Tibial nerve (tissue), 4 donors: Measurements from ENCODE around the gene LRFN4.

Experiments used
- EP300 ChIP-seq, 2 donors: sonication (generic); formaldehyde crosslinking; IDR thresholded peaks; one replicate each; pipeline ENCODE4 v1.6.1; 2017; ENCODE audit warnings: antibody characterized with exemption in 2 of 2, mild to moderate bottlenecking in 1 of 2
- POLR2A ChIP-seq, 2 donors: fragments of 450-650 bp; IDR thresholded peaks; one replicate each; pipeline ENCODE4 v1.6.1; 2017; ENCODE audit warnings: antibody characterized with exemption in 2 of 2, mild to moderate bottlenecking in 2 of 2, moderate library complexity in 2 of 2
- TF ChIP-seq, protein P1 (sequence below), 5 experiments: fragments of 200-600 bp in 3 of 5; fragments of 450-650 bp in 2 of 5; sonication (generic) in 3 of 5; IDR thresholded peaks; one replicate each; pipeline ENCODE4 v1.5.1; 2016 to 2019; ENCODE audit warnings: antibody characterized with exemption in 5 of 5, mild to moderate bottlenecking in 3 of 5, moderate library complexity in 2 of 5

DNA sequence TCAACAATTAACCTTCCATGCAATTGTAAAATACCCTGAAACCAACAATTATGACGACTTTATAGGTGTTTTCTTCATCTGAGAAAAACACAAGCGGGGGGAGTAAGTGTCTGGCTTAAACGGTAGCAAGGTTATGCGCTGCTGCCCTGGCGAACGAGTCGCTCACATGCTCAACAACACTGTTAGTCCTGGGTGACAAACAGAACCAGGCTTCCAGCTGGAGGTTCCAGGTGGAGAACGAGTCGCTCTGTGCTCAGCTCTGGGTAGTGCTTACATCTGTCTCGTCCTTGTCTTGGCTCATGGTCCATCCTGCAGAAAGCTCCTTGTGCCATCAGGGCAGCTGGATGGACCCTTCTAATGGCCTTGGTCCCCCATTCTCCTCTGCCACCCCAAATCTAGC lies 53.2 kb downstream of the LRFN4 start:
- TF ChIP-seq, protein P1, sequence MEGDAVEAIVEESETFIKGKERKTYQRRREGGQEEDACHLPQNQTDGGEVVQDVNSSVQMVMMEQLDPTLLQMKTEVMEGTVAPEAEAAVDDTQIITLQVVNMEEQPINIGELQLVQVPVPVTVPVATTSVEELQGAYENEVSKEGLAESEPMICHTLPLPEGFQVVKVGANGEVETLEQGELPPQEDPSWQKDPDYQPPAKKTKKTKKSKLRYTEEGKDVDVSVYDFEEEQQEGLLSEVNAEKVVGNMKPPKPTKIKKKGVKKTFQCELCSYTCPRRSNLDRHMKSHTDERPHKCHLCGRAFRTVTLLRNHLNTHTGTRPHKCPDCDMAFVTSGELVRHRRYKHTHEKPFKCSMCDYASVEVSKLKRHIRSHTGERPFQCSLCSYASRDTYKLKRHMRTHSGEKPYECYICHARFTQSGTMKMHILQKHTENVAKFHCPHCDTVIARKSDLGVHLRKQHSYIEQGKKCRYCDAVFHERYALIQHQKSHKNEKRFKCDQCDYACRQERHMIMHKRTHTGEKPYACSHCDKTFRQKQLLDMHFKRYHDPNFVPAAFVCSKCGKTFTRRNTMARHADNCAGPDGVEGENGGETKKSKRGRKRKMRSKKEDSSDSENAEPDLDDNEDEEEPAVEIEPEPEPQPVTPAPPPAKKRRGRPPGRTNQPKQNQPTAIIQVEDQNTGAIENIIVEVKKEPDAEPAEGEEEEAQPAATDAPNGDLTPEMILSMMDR (IDR thresholded peaks at IDR 0.05), result no peak
- TF ChIP-seq EP300 (IDR thresholded peaks at IDR 0.05) (no peak), POLR2A (IDR thresholded peaks at IDR 0.05) (no peak)
